Stomach (tissue), 9 donors: ENCODE data around the gene STX12. TPM values are rescaled to one million over a fixed set of nuclear protein-coding genes. Genes with fewer than 3 reads are reported as not detected.

Experiments used
- DNase-seq, 2 donors: peaks; one replicate each; pipeline versions ENCODE4 v3.0.0 to v3.0.0-alpha.2; 2013 to 2019
- H3K27ac ChIP-seq, 5 donors: fragments of 200-600 bp in 4 of 5; sonication (generic) in 4 of 5; one replicate each; pipeline ENCODE4 v1.5.1; 2013 to 2019; ENCODE audit warnings: mild to moderate bottlenecking in 1 of 5, moderate library complexity in 1 of 5
- H3K27me3 ChIP-seq, 3 donors: fragments of 200-600 bp; sonication (generic); one replicate each; pipeline ENCODE4 v1.5.1; 2017 to 2019; ENCODE audit warnings: mixed run types in 1 of 3
- H3K36me3 ChIP-seq, 4 donors: fragments of 200-600 bp; sonication (generic); 1 replicate in 3 of 4; 2 replicates in 1 of 4; pipeline ENCODE4 v1.5.1; 2016 to 2019
- H3K4me1 ChIP-seq, 4 donors: fragments of 200-600 bp; sonication (generic); one replicate each; pipeline ENCODE4 v1.5.1; 2016 to 2019
- H3K4me3 ChIP-seq, 4 donors: fragments of 200-600 bp; sonication (generic) in 3 of 4; one replicate each; pipeline ENCODE4 v1.5.1; 2016 to 2019; ENCODE audit warnings: mild to moderate bottlenecking in 1 of 4
- H3K9me3 ChIP-seq, 4 donors: fragments of 200-600 bp; sonication (generic); one replicate each; pipeline ENCODE4 v1.5.1; 2016 to 2019
- CTCF ChIP-seq, 7 experiments: fragments of 450-650 bp in 4 of 7; fragments of 200-600 bp in 3 of 7; sonication (generic) in 3 of 7; IDR thresholded peaks; one replicate each; pipeline ENCODE4 v1.5.1; 2016 to 2019; ENCODE audit warnings: antibody characterized with exemption in 7 of 7, control low read depth in 2 of 7, mild to moderate bottlenecking in 1 of 7
- EP300 ChIP-seq: sonication (generic); formaldehyde crosslinking; IDR thresholded peaks from one replicate; pipeline ENCODE4 v1.6.1; 2017; ENCODE audit warnings: antibody characterized with exemption
- POLR2A ChIP-seq, 4 donors: fragments of 450-650 bp; IDR thresholded peaks; one replicate each; pipeline ENCODE4 v1.6.1; 2016; ENCODE audit warnings: antibody characterized with exemption in 4 of 4, control low read depth in 2 of 4, mild to moderate bottlenecking in 1 of 4, moderate library complexity in 1 of 4
- POLR2AphosphoS5 ChIP-seq, 3 donors: sonication (generic); formaldehyde crosslinking; IDR thresholded peaks; one replicate each; pipeline ENCODE4 v1.6.1; 2016; ENCODE audit warnings: antibody characterized with exemption in 3 of 3
- WGBS, 5 donors: extraction: QIAGEN DNeasy Blood & Tissue Kit in 3 of 5; methylation state at CpG; one replicate each; pipeline versions ENCODE4 v1.1.5 to v1.1.7; 2013 to 2018; 5-methylcytosine and 5-hydroxymethylcytosine counted together
- intact Hi-C: fragments of 100-400 bp; cut with DNase I; formaldehyde crosslinking; loops from one replicate; pipeline ENCODE4 v1.15.1; 2023; ENCODE audit warnings: low total_unique reads
- polyA plus RNA-seq, 3 donors: library from polyadenylated mRNA; stranded (reverse); fragments of 200-250 nt; gene quantifications; one replicate each; pipeline ENCODE4 v1.2.3, GENCODE V29; 2013
- total RNA-seq, 5 donors: library from RNA; depleted of rRNA; stranded (reverse); fragments of >200 nt; gene quantifications; one replicate each; pipeline versions ENCODE4 v1.1.0 to v1.2.3, GENCODE V29; 2014 to 2016
- donor health status: healthy with polysubstance abuse.
- donor health status: Bipolar disorder and iron deficiency.
- donor health status: healthy.

The STX12 gene
- total and polyA plus RNA-seq, 8 donors, result 10.7 to 312 (median 89.2) TPM

DNA sequence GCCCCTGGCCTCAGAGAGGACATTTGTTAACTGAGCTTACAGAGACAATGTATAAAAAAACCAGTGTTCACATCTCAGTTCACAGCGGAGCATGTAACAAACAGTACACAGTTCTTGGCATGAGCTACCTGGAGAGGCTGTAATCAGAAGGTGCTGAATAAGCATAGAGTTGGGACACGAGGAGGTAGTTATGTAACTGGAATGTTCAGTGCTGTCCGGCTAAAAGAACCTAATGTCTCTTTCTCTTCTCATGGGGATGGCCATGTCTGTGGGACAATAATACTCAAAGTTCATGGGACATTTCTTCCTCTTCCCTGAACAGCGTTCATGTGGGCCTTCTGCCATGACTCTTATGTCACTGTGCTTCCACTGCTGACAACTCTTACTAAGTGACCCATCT, 17.2 kb upstream of the STX12 start:
- H3K9me3 ChIP-seq, result no peaks in the 10 kb centered on the region
- WGBS, 5 donors, result 58 to 84% (median 73%) methylated on average over 4 of the region's 4 CpGs
- peaks cover 30 to 94% (median 84%) of the 10 kb centered on the region in 4 donors for H3K36me3 ChIP-seq
- intact Hi-C loops, result no loop called here
- no peak overlapping the region for H3K4me3 ChIP-seq
- peak overlapping the region in 1 of 5 donors; percentile 18 for H3K27ac ChIP-seq
- peaks cover 0 to 6% (median 0%) of the 10 kb centered on the region in 4 donors for H3K4me1 ChIP-seq
- DNase-seq, result no peak
- TF ChIP-seq POLR2AphosphoS5 (IDR thresholded peaks at IDR 0.05) (no peak), EP300 (no peak), CTCF (IDR thresholded peaks at IDR 0.05) (no peak), POLR2A (IDR thresholded peaks at IDR 0.05) (no peak)
- H3K27me3 ChIP-seq, result no peaks in the 10 kb centered on the region

DNA sequence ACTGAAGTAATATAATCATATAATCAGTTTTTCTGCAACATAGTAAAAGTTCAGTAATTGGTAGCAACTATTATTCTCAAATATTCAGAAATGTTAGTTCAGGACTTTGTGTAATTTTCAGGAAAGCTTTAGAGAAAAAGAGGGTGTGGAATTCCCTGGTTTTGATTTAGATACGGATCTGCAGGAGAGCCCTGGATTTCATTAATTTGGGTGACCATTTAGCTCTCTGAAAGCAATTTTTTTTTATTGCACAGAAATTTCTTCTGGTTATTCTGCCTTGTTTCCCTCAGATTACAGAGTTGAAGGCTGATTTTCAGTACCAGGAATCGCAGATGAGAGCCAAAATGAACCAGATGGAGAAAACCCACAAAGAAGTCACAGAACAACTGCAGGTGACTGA, 13.8 kb upstream of the STX12 start:
- no peak for DNase-seq
- H3K4me1 ChIP-seq, result no peaks in the 10 kb centered on the region
- no peak overlapping the region for H3K27ac ChIP-seq
- no peak for TF ChIP-seq POLR2A (IDR thresholded peaks at IDR 0.05)
- no peak for TF ChIP-seq POLR2AphosphoS5 (IDR thresholded peaks at IDR 0.05)
- no peak for TF ChIP-seq CTCF (IDR thresholded peaks at IDR 0.05)
- no peak for TF ChIP-seq EP300
- no peaks in the 10 kb centered on the region for H3K9me3 ChIP-seq
- WGBS, 5 donors, result 89 to 97% (median 92%) methylated on average over 2 of the region's 2 CpGs
- intact Hi-C loops, result no loop called here
- H3K27me3 ChIP-seq, result no peaks in the 10 kb centered on the region
- H3K36me3 ChIP-seq, result peaks cover 30 to 82% (median 80%) of the 10 kb centered on the region in 4 donors
- H3K4me3 ChIP-seq, result no peak overlapping the region

GRCh38 chr1:27760426-27760825, 12.6 kb upstream of the STX12 start:
- no peak overlapping the region for H3K27ac ChIP-seq
- TF ChIP-seq CTCF (IDR thresholded peaks at IDR 0.05), result no peak
- no peak for TF ChIP-seq EP300
- TF ChIP-seq POLR2A (IDR thresholded peaks at IDR 0.05), result no peak
- no peak for TF ChIP-seq POLR2AphosphoS5 (IDR thresholded peaks at IDR 0.05)
- DNase-seq, result peak in 1 of 2 donors; percentile 33
- no peaks in the 10 kb centered on the region for H3K4me1 ChIP-seq
- no peak overlapping the region for H3K4me3 ChIP-seq
- 72 to 91% (median 77%) methylated on average over 3 of the region's 3 CpGs for WGBS, 5 donors
- H3K9me3 ChIP-seq, result no peaks in the 10 kb centered on the region
- H3K27me3 ChIP-seq, result no peaks in the 10 kb centered on the region
- H3K36me3 ChIP-seq, result peaks cover 27 to 70% (median 68%) of the 10 kb centered on the region in 4 donors
- intact Hi-C loops, result no loop called here

DNA sequence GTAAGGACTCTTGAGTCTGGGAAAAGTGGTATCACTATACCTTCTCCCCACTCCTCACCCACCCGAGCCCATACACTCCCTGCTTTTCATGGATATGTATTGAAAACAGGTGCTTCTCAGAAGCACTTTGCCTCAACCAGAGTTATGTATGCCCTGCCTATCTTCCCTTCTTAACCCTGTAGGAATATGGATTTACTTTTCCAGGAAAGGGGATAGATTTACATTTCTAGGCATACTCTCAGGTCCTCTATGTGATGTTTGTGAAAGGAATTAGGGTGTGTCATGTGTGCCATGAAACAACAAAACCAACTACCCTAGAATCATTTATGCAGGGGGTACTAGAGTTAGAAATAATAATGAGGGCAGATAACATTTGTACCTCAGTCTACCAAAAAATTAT, 11.0 kb upstream of the STX12 start:
- H3K4me3 ChIP-seq, result no peak overlapping the region
- no peak for DNase-seq
- WGBS, 5 donors, result 73 to 88% (median 77%) methylated on average over 1 of the region's 1 CpG
- H3K36me3 ChIP-seq, result peaks cover 17 to 55% (median 52%) of the 10 kb centered on the region in 4 donors
- TF ChIP-seq POLR2A (IDR thresholded peaks at IDR 0.05), result no peak
- TF ChIP-seq EP300, result no peak
- no peak for TF ChIP-seq CTCF (IDR thresholded peaks at IDR 0.05)
- TF ChIP-seq POLR2AphosphoS5 (IDR thresholded peaks at IDR 0.05), result no peak
- no peaks in the 10 kb centered on the region for H3K9me3 ChIP-seq
- intact Hi-C loops, result no loop called here
- no peaks in the 10 kb centered on the region for H3K4me1 ChIP-seq
- no peak overlapping the region for H3K27ac ChIP-seq
- no peaks in the 10 kb centered on the region for H3K27me3 ChIP-seq
